ENCODE data around the gene CD3D.
A peak's percentile ranks its signal among the peaks of the same experiment; 100 is the strongest.

GRCh38 chr11:118295815-118296454 is 46.6 kb downstream of the CD3D start:
- peak; percentile 52 to 63 for TF ChIP-seq CTCF (IDR thresholded peaks at IDR 0.05; ENCODE audit: extremely low read depth in 1 of 2, insufficient read depth in 1 of 2, low read depth in 1 of 2, low read length in 2 of 2)
- peak; percentile 18 for TF ChIP-seq GATA2 (IDR thresholded peaks at IDR 0.05; ENCODE audit: insufficient read depth, insufficient read length, low read depth, low read length)
- peak; percentile 40 for TF ChIP-seq FOS (IDR thresholded peaks at IDR 0.05; ENCODE audit: borderline replicate concordance, insufficient read depth, low read length)
- no peak for TF ChIP-seq POLR2AphosphoS5 (IDR thresholded peaks at IDR 0.05; ENCODE audit: insufficient read depth, low read depth, low read length)
